Measurements from ENCODE around the gene AGMAT. TPM values are rescaled to one million over a fixed set of nuclear protein-coding genes. Genes with fewer than 3 reads are reported as not detected.

The AGMAT gene
- under 1 TPM in 1 of 2 donors, not detected in 1; 0.21 TPM for total RNA-seq

DNA sequence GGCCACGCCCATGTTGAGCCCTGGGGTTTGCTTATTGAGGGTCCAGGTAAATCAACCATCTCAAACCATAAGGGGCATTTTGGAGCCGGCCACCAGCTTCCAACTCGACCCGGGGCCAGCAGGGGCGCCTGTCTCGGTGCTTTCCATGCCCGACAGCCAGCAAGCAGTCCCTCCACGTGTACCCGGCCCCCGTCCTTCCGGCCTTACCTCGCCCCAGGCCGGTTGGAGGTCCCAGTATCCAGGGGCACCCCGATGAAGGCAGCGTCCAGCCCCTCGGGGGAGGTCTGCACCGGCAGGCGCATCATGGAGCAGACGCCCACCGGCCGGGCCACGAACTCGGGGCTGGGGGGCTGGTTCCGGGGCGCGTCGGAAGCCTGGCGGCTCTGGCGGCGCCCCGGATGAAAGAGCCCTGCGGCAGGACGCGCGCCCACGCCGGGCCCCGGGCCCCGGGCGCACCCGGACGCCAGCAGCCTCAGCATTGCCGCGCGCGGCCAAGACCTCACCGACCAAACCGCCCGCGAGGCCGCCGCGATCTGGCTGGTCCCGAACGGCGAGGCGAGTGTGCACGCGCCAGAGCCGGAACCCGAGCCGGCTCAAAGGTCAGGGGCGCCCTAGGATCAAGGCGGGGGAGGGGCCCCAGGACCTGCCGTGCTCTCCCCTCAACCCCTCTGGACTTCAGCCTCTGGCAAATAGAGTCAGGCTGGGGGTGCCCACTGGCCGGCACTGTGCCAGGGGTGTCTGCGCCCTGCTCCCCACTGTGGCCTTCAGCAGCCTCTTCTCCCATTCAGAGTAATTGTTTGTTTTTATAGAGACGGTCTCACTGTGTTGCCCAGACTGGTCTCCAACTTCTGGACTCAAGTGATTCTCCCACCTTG lies at the start of gene AGMAT:
Gene AGMAT, minus strand, starts transcription at position 563 of the 875 bp plus-strand sequence. Its CDS starts 84 bp downstream, at position 479.
- no peak for ATAC-seq (ENCODE audit: insufficient number of reproducible peaks, low FRiP score, low read depth)
- Histone ChIP-seq H3K27me3 (replicated peaks; ENCODE audit: insufficient read depth) (no peaks in the 10 kb centered on the region), H3K4me1 (ENCODE audit: control insufficient read depth in 1 of 2, low read depth in 2 of 2) (peaks cover 5 to 13% of the 10 kb centered on the region in 2 donors)

DNA sequence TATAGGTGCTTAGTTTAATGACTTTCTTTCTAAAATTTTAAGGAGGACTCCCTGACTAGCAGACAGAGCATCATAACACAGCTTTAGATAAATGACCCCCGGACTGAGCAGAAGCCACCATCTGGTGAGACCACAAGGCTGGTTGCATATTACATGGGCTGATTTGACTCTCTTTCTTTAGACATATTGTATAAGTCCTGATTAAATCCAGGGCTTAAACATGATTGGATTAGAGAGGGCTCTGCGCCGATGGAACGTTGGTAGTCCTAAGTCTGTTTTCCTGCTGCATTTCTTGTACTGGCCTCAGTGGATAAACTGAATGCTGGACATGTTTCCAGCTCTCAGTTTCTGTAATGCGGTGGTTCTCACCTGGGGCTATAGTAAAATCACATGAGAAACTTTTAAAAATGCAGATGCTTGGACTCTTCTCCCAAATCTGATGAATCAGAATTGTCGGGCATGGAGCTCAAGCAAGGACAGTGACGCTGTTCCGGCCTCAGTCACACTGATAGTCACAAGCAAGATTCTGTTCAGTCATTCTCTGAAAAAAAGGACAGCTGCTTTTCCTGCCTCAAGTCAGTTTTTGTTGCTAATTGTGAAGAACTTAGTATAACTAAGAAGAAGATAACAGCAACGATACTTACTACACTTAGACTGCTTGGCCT lies 49.0 kb upstream of the AGMAT start:
- ATAC-seq (ENCODE audit: insufficient number of reproducible peaks, low FRiP score, low read depth) (no peak), DNase-seq (ENCODE audit: low spot score) (no peak)
- Histone ChIP-seq H3K4me1 (ENCODE audit: control insufficient read depth in 1 of 2, low read depth in 2 of 2) (no peaks in the 10 kb centered on the region), H3K9me3 (no peaks in the 10 kb centered on the region), H3K27ac (no peak overlapping the region), H3K4me3 (no peak overlapping the region), H3K27me3 (replicated peaks; ENCODE audit: insufficient read depth) (no peaks in the 10 kb centered on the region), H3K36me3 (peaks cover 56% of the 10 kb centered on the region)
- TF ChIP-seq, protein P1, sequence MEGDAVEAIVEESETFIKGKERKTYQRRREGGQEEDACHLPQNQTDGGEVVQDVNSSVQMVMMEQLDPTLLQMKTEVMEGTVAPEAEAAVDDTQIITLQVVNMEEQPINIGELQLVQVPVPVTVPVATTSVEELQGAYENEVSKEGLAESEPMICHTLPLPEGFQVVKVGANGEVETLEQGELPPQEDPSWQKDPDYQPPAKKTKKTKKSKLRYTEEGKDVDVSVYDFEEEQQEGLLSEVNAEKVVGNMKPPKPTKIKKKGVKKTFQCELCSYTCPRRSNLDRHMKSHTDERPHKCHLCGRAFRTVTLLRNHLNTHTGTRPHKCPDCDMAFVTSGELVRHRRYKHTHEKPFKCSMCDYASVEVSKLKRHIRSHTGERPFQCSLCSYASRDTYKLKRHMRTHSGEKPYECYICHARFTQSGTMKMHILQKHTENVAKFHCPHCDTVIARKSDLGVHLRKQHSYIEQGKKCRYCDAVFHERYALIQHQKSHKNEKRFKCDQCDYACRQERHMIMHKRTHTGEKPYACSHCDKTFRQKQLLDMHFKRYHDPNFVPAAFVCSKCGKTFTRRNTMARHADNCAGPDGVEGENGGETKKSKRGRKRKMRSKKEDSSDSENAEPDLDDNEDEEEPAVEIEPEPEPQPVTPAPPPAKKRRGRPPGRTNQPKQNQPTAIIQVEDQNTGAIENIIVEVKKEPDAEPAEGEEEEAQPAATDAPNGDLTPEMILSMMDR (IDR thresholded peaks at IDR 0.05), result no peak

More for the DNA sequence above, at the start of gene AGMAT:
- Histone ChIP-seq H3K27ac (no peak within 1 kb of the TSS), H3K9me3 (no peaks in the 10 kb centered on the region), H3K4me3 (peak within 1 kb of the TSS; percentile 68), H3K36me3 (no peaks in the 10 kb centered on the region)
- DNase-seq (ENCODE audit: low spot score), result no peak
- TF ChIP-seq, protein P1 (IDR thresholded peaks at IDR 0.05), result peak; percentile 18

GRCh38 chr1:15628003-15628402 lies 43.2 kb upstream of the AGMAT start:
- peaks cover 0 to 20% of the 10 kb centered on the region in 2 donors for H3K4me1 ChIP-seq (ENCODE audit: control insufficient read depth in 1 of 2, low read depth in 2 of 2)

GRCh38 chr1:15627343-15627988 lies 42.6 kb upstream of the AGMAT start:
- ATAC-seq (ENCODE audit: insufficient number of reproducible peaks, low FRiP score, low read depth), result no peak

More at GRCh38 chr1:15628003-15628402, 43.2 kb upstream of the AGMAT start:
- no peak for ATAC-seq (ENCODE audit: insufficient number of reproducible peaks, low FRiP score, low read depth)
- Histone ChIP-seq H3K4me3 (no peak overlapping the region), H3K27ac (no peak overlapping the region), H3K36me3 (peaks cover 25% of the 10 kb centered on the region), H3K9me3 (no peaks in the 10 kb centered on the region), H3K27me3 (replicated peaks; ENCODE audit: insufficient read depth) (no peaks in the 10 kb centered on the region)
- TF ChIP-seq, protein P1 (IDR thresholded peaks at IDR 0.05), result no peak
- no peak for DNase-seq (ENCODE audit: low spot score)

More at GRCh38 chr1:15627343-15627988, 42.6 kb upstream of the AGMAT start:
- Histone ChIP-seq H3K4me3 (no peak overlapping the region), H3K27ac (no peak overlapping the region), H3K27me3 (replicated peaks; ENCODE audit: insufficient read depth) (no peaks in the 10 kb centered on the region), H3K4me1 (ENCODE audit: control insufficient read depth in 1 of 2, low read depth in 2 of 2) (peaks cover 0 to 20% of the 10 kb centered on the region in 2 donors), H3K9me3 (no peaks in the 10 kb centered on the region), H3K36me3 (peaks cover 23% of the 10 kb centered on the region)
- no peak for DNase-seq (ENCODE audit: low spot score)
- TF ChIP-seq, protein P1 (IDR thresholded peaks at IDR 0.05), result no peak

Measured in thoracic aorta (tissue), 2 donors.